K562 (cell line): Measurements from ENCODE around the gene INSL4. TPM values are rescaled to one million over a fixed set of nuclear protein-coding genes. Genes with fewer than 3 reads are reported as not detected.

Experiments used
- ATAC-seq: fragments of 200-7000 bp; cut with Tn5 transposase; 3 replicates; pipeline ENCODE4 v1.9.1; 2020; ENCODE audit warnings: moderate library complexity
- BruUV-seq: library from RNA; stranded (reverse); fragments of 400-500 nt; replicated peaks from 2 replicates; lab custom pipeline; 2021; lab: Mats Ljungman, UMichigan
- CTCF ChIA-PET: fragments of 300-600 bp; formaldehyde crosslinking; extraction: SDS; loops from one replicate; lab custom pipeline; 2021; ENCODE audit warnings: low intra/inter-chr PET ratio; lab: Yijun Ruan, JAX
- POLR2A ChIA-PET: fragments of 300-600, 350-650 bp; sonication (Branson Sonifier 250); formaldehyde crosslinking; extraction: SDS; loops from one replicate; lab custom pipeline; 2021; ENCODE audit warnings: antibody characterized with exemption, inconsistent platforms; lab: Yijun Ruan, JAX
- DNase-seq, 4 experiments: peaks; one replicate each; pipeline versions ENCODE4 v3.0.0 to v3.0.0-alpha.2; 2011 to 2018; ENCODE audit warnings: low spot score in 3 of 4, mixed read lengths in 3 of 4; ENCODE audit errors: extremely low read depth in 1 of 4
- FAIRE-seq: peaks from 2 replicates; lab custom pipeline; 2011; peaks lifted over from hg19 to GRCh38; lab: Jason Lieb, UNC
- H2AFZ ChIP-seq: 2 replicates; pipeline ENCODE4 v1.6.0; 2011; ENCODE audit warnings: low read depth, low read length, control low read depth, inconsistent platforms
- H3K27ac ChIP-seq: fragments of 200-600 bp; 3 replicates; pipeline ENCODE4 v1.8.0; 2011; ENCODE audit warnings: low read depth, mild to moderate bottlenecking, control low read depth, inconsistent platforms, low read length, moderate library complexity, mixed read lengths; ENCODE audit errors: extremely low read depth
- H3K27me3 ChIP-seq, 2 experiments: fragments of 300-600 bp in 1 of 2; 2 replicates in 1 of 2; 3 replicates in 1 of 2; pipeline versions ENCODE4 v1.6.0 to v1.8.0; 2011; ENCODE audit warnings: inconsistent platforms in 2 of 2, low read length in 2 of 2, mild to moderate bottlenecking in 1 of 2, mixed read lengths in 1 of 2, moderate library complexity in 1 of 2; ENCODE audit not compliant: control insufficient read depth in 2 of 2, insufficient read depth in 2 of 2
- H3K36me3 ChIP-seq: fragments of 300-600 bp; 3 replicates; pipeline ENCODE4 v1.8.0; 2011; ENCODE audit warnings: mild to moderate bottlenecking, low read length, inconsistent platforms; ENCODE audit not compliant: control insufficient read depth, insufficient read depth
- H3K4me1 ChIP-seq, 2 experiments: fragments of 200-600 bp in 1 of 2; replicated peaks in 1 of 2; 2 replicates in 1 of 2; 3 replicates in 1 of 2; pipeline versions ENCODE4 v1.5.1 to v1.8.0; 2011; ENCODE audit warnings: inconsistent platforms in 2 of 2, low read length in 2 of 2, mild to moderate bottlenecking in 1 of 2, mixed read lengths in 1 of 2, moderate library complexity in 1 of 2; ENCODE audit not compliant: control insufficient read depth in 2 of 2, insufficient read depth in 2 of 2
- H3K4me2 ChIP-seq: 2 replicates; pipeline ENCODE4 v1.6.1; 2011; ENCODE audit warnings: low read length, control low read depth, inconsistent platforms, mixed read lengths; ENCODE audit not compliant: insufficient read depth
- H3K4me3 ChIP-seq: fragments of 200-600 bp; sonication (generic), shearing (Covaris generic); 2 replicates; pipeline ENCODE4 v1.5.1; 2016; ENCODE audit warnings: control low read depth, inconsistent platforms
- H3K79me2 ChIP-seq: fragments of 200-600 bp; 3 replicates; pipeline ENCODE4 v1.8.0; 2011; ENCODE audit warnings: low read length, inconsistent platforms; ENCODE audit not compliant: control insufficient read depth, insufficient read depth
- H3K9ac ChIP-seq, 2 experiments: 2 replicates each; pipeline versions ENCODE4 v1.6.0 to v1.6.1; 2011; ENCODE audit warnings: low read depth in 2 of 2, low read length in 2 of 2, control low read depth in 1 of 2, inconsistent platforms in 1 of 2, mild to moderate bottlenecking in 1 of 2, mixed read lengths in 1 of 2; ENCODE audit not compliant: insufficient read depth in 1 of 2
- H3K9me1 ChIP-seq: one replicate; pipeline ENCODE4 v1.6.0; 2011; ENCODE audit warnings: inconsistent platforms, mild to moderate bottlenecking, low read length, moderate library complexity; ENCODE audit not compliant: control insufficient read depth, insufficient read depth
- H3K9me3 ChIP-seq: replicated peaks from 2 replicates; pipeline ENCODE4 v1.5.1; 2011; ENCODE audit warnings: low read depth, low read length, inconsistent platforms; ENCODE audit not compliant: control insufficient read depth, insufficient read depth
- H4K20me1 ChIP-seq: replicated peaks from 2 replicates; pipeline ENCODE4 v1.6.1; 2011; ENCODE audit warnings: low read length, inconsistent platforms, mixed read lengths; ENCODE audit not compliant: control insufficient read depth, insufficient read depth
- CTCF ChIP-seq, 3 experiments: IDR thresholded peaks in 2 of 3; conservative IDR thresholded peaks in 1 of 3; 2 replicates each; pipeline ENCODE4 v1.5.1; 2011 to 2012; ENCODE audit warnings: low read length in 3 of 3, mild to moderate bottlenecking in 3 of 3, control low read depth in 2 of 3, improper control_type of control experiment in 1 of 3, inconsistent platforms in 1 of 3, low read depth in 1 of 3, mixed read lengths in 1 of 3, moderate library complexity in 1 of 3; ENCODE audit not compliant: insufficient read depth in 2 of 3
- HNRNPL ChIP-seq: fragments of 200-400 bp; formaldehyde crosslinking; IDR thresholded peaks from 2 replicates; pipeline ENCODE4 v1.6.1; 2017; ENCODE audit warnings: low read depth, mild to moderate bottlenecking, low read length
- MAFF ChIP-seq: IDR thresholded peaks from 2 replicates; pipeline ENCODE4 v1.6.1; 2012; ENCODE audit warnings: low read length, improper control_type of control experiment
- MEF2D ChIP-seq: conservative IDR thresholded peaks from 2 replicates; pipeline ENCODE4 v1.6.1; 2016; ENCODE audit warnings: low read depth, missing genetic modification characterization, missing compliant biosample characterization
- MITF ChIP-seq: IDR thresholded peaks from 2 replicates; pipeline ENCODE4 v1.6.1; 2014; ENCODE audit warnings: antibody characterized with exemption
- ZBTB9 ChIP-seq: fragments of 450-650 bp; formaldehyde crosslinking; IDR thresholded peaks from 2 replicates; pipeline ENCODE4 v1.4.0; 2020; ENCODE audit warnings: mild to moderate bottlenecking, moderate library complexity
- ZFP36 ChIP-seq: fragments of 150-350 bp; IDR thresholded peaks from 2 replicates; pipeline ENCODE4 v1.6.1; 2018; ENCODE audit warnings: low read length, low read depth; ENCODE audit not compliant: partially characterized antibody
- ZNF217 ChIP-seq: sonication (generic); formaldehyde crosslinking; IDR thresholded peaks from 2 replicates; pipeline ENCODE4 v1.8.0; 2022; ENCODE audit warnings: mild to moderate bottlenecking, missing genetic modification reagents
- ZNF586 ChIP-seq: fragments of 450-650 bp; formaldehyde crosslinking; conservative IDR thresholded peaks from 2 replicates; pipeline ENCODE4 v1.4.0; 2020; ENCODE audit warnings: mild to moderate bottlenecking, moderate library complexity
- ZNF75A ChIP-seq: fragments of 450-650 bp; formaldehyde crosslinking; IDR thresholded peaks from 2 replicates; pipeline ENCODE4 v1.4.0; 2020; ENCODE audit warnings: mild to moderate bottlenecking
- WGBS: fragments of 100-300 bp; shearing (Covaris generic); methylation state at CpG from one replicate; pipeline ENCODE4 v1.1.6; 2016; ENCODE audit warnings: low coverage, mixed read lengths; ENCODE audit not compliant: insufficient coverage; ENCODE audit errors: missing lambda C conversion rate; 5-methylcytosine and 5-hydroxymethylcytosine counted together
- in situ Hi-C: fragments of 300-500 bp; cut with MboI; formaldehyde crosslinking; loops from 4 replicates; pipeline ENCODE4 v1.15.0; 2018; ENCODE audit warnings: inconsistent platforms, mixed read lengths
- intact Hi-C: fragments of 100-400 bp; cut with micrococcal nuclease; formaldehyde crosslinking; loops from 2 replicates; pipeline ENCODE4 v1.14.2; 2022
- polyA plus RNA-seq, 8 experiments: library from polyadenylated mRNA; depleted of rRNA in 4 of 8; stranded (reverse) in 5 of 8; unstranded in 3 of 8; fragments of >200 nt; fragmentation: Nextera tagmentation in 2 of 8; fragmentation: Illumina TruSeq in 1 of 8; extraction: Ambion mirVana in 2 of 8; extraction: Trizol in 1 of 8; gene quantifications; 2 replicates each; pipeline versions ENCODE4 v1.2.1 to v1.2.3, GENCODE V29; 2011 to 2014; ENCODE audit warnings: inconsistent platforms in 1 of 8, missing spikeins in 1 of 8
- total RNA-seq, 7 experiments: library from RNA; depleted of rRNA in 6 of 7; stranded (reverse); fragments of >200 nt in 6 of 7; fragmentation: Illumina TruSeq in 2 of 7; extraction: Trizol in 2 of 7; gene quantifications; 2 replicates each; pipeline versions ENCODE4 v1.2.1 to v1.2.3, GENCODE V29; 2011 to 2021; ENCODE audit warnings: low replicate concordance in 1 of 7

Gene INSL4
- total and polyA plus RNA-seq, 9 of the 15 experiments (the other 6 are each of a cell fraction or from before 2014, with no cell fraction given), result not detected

DNA sequence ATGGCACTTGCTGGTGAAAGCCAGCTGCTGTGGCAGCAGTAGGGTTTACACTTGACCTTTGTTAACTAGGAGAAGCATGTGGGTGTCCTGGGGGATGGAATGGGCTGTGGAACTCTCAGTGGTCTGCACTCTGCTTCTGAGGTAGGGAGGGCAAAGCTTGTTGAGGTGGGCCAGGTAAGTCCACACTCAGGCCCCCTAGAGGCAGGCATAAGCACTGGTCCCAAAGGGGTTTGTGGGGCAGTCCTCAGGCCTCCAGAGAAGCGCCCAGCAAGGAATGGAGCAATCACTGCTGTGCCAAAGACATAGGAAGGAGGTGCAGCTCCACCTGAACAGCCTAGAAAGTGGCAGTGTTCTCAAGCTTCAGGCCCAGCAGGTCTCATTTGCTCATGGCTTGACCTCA, 34.7 kb downstream of the INSL4 start:
- Histone ChIP-seq H3K4me1 (no peaks in the 10 kb centered on the region), H3K4me3 (no peak overlapping the region), H3K27me3 (no peaks in the 10 kb centered on the region; a peak in 1 of 5 replicates), H3K9ac (no peak overlapping the region), H3K4me2 (no peak overlapping the region), H3K79me2 (no peaks in the 10 kb centered on the region), H3K9me1 (no peaks in the 10 kb centered on the region), H3K27ac (no peak overlapping the region), H4K20me1 (no peaks in the 10 kb centered on the region), H2AFZ (no peak overlapping the region), H3K9me3 (no peaks in the 10 kb centered on the region), H3K36me3 (no peaks in the 10 kb centered on the region)
- in situ Hi-C loops, result no loop called here
- ATAC-seq (peak; percentile 63; the same call in 2 of the 3 replicates), FAIRE-seq (no peak), DNase-seq (peak in 1 of 4 experiments; percentile 4)
- ChIA-PET POLR2A (no interaction called here), CTCF (no interaction called here)
- 0% methylated on average over 1 of the region's 1 CpG for WGBS
- no TSS peak for BruUV-seq
- intact Hi-C loops, result loop anchor here (10.0 kb wide), 1 partner anchor 159 kb away; no protein-coding TSS in a partner anchor
- peak in 2 of 3 experiments; percentile 3 to 36; a peak in 1 of 6 replicates for TF ChIP-seq CTCF (IDR thresholded peaks at IDR 0.05 in 2 of 3, conservative IDR thresholded peaks at IDR 0.05 in 1 of 3; ENCODE audit: insufficient read depth in 2 of 3, low read depth in 1 of 3, low read length in 3 of 3)
- TF ChIP-seq MAFF, result no peak

DNA sequence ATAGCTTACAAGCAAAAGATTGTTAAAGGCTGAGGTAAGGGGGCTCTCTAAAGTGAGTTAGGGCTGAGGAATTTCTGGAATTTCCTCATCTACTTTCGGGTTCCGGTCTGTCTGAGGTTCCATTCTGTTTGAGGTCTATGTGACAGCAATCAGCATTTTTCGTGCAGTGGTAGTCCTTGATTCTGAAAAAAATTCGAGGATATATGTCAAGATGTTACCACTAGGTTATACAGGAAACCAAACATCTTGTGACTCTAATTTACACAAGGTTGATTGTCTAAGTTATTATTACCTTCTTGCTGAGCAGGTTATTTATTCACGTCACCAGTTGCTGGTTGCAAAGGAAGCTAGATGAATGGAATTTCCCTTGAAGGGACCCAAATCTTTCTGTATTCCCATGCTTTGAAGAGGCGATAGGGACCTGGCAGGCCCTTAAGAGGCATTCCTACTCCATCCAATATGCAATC, 38.1 kb downstream of the INSL4 start:
- no peaks in the 10 kb centered on the region; a peak in 1 of 5 replicates for H3K27me3 ChIP-seq
- in situ Hi-C loops, result no loop called here
- no TSS peak for BruUV-seq
- no peak overlapping the region for H3K4me2 ChIP-seq
- DNase-seq (no peak), FAIRE-seq (no peak), ATAC-seq (no peak)
- H2AFZ ChIP-seq, result no peak overlapping the region
- H3K36me3 ChIP-seq, result no peaks in the 10 kb centered on the region
- no peaks in the 10 kb centered on the region for H3K4me1 ChIP-seq
- H3K79me2 ChIP-seq, result no peaks in the 10 kb centered on the region
- WGBS, result 0% methylated on average over 6 of the region's 6 CpGs
- TF ChIP-seq MITF (no peak), ZNF75A (no peak), ZFP36 (no peak), ZNF217 (CRISPR knock-in tag) (no peak), ZNF586 (no peak), ZBTB9 (CRISPR knock-in tag) (no peak), MEF2D (no peak), HNRNPL (no peak)
- TF ChIP-seq, all 486 proteins: peak for 0
- no peak overlapping the region for H3K27ac ChIP-seq
- POLR2A ChIA-PET, result no interaction called here
- intact Hi-C loops, result loop anchor here (10.0 kb wide), 1 partner anchor 156 kb away; no protein-coding TSS in a partner anchor
- H3K4me3 ChIP-seq, result no peak overlapping the region
- H3K9me3 ChIP-seq, result no peaks in the 10 kb centered on the region
- CTCF ChIA-PET, result no interaction called here
- H4K20me1 ChIP-seq, result no peaks in the 10 kb centered on the region
- no peaks in the 10 kb centered on the region for H3K9me1 ChIP-seq
- H3K9ac ChIP-seq, result no peak overlapping the region
